ENCODE measurements around the gene RALGAPA1.
"Not testable (repeated sequence)": the region's sequence is repeated elsewhere in the genome, so short reads cannot be mapped to it uniquely, and the experiment has no call there.

The RALGAPA1 gene

GRCh38 chr14:35632271-35632670 lies 176.8 kb downstream of the RALGAPA1 start:
- no peaks in the 10 kb centered on the region for H3K36me3 ChIP-seq (ENCODE audit: control insufficient read depth, insufficient read depth, low read length)
- H3K4me1 ChIP-seq (ENCODE audit: control insufficient read depth, insufficient read depth, low read length): no peaks in the 10 kb centered on the region
- no peaks in the 10 kb centered on the region for H3K27me3 ChIP-seq (ENCODE audit: control insufficient read depth, insufficient read depth, low read length)
- no peak overlapping the region for H3K9ac ChIP-seq (ENCODE audit: low read depth, low read length)
- H3K9me3 ChIP-seq (ENCODE audit: control insufficient read depth, insufficient read depth, low read length): no peaks in the 10 kb centered on the region
- H3K4me3 ChIP-seq (ENCODE audit: low read depth, low read length): no peak overlapping the region

GRCh38 chr14:35631071-35631805 lies 177.9 kb downstream of the RALGAPA1 start:
- Histone ChIP-seq H3K36me3 (ENCODE audit: control insufficient read depth, insufficient read depth, low read length) (no peaks in the 10 kb centered on the region), H3K4me3 (ENCODE audit: low read depth, low read length) (no peak overlapping the region), H3K4me1 (ENCODE audit: control insufficient read depth, insufficient read depth, low read length) (no peaks in the 10 kb centered on the region), H3K9ac (ENCODE audit: low read depth, low read length) (no peak overlapping the region), H3K9me3 (ENCODE audit: control insufficient read depth, insufficient read depth, low read length) (no peaks in the 10 kb centered on the region), H3K27me3 (ENCODE audit: control insufficient read depth, insufficient read depth, low read length) (no peaks in the 10 kb centered on the region)

GRCh38 chr14:35628989-35629388 lies 180.1 kb downstream of the RALGAPA1 start:
- Histone ChIP-seq H3K4me3 (ENCODE audit: low read depth, low read length) (no peak overlapping the region), H3K9me3 (ENCODE audit: control insufficient read depth, insufficient read depth, low read length) (no peaks in the 10 kb centered on the region), H3K27me3 (ENCODE audit: control insufficient read depth, insufficient read depth, low read length) (no peaks in the 10 kb centered on the region), H3K4me1 (ENCODE audit: control insufficient read depth, insufficient read depth, low read length) (no peaks in the 10 kb centered on the region), H3K36me3 (ENCODE audit: control insufficient read depth, insufficient read depth, low read length) (no peaks in the 10 kb centered on the region), H3K9ac (ENCODE audit: low read depth, low read length) (no peak overlapping the region)

- H3K4me3 ChIP-seq (ENCODE audit: low read depth, low read length); H3K27me3 ChIP-seq (ENCODE audit: control insufficient read depth, insufficient read depth, low read length); H3K36me3 ChIP-seq (ENCODE audit: control insufficient read depth, insufficient read depth, low read length); H3K9ac ChIP-seq (ENCODE audit: low read depth, low read length); H3K9me3 ChIP-seq (ENCODE audit: control insufficient read depth, insufficient read depth, low read length); H3K4me1 ChIP-seq (ENCODE audit: control insufficient read depth, insufficient read depth, low read length): not testable (repeated sequence)
Measured at GRCh38 chr14:35626947-35627346, 182.1 kb downstream of the RALGAPA1 start.

GRCh38 chr14:35621996-35622395 lies 187.1 kb downstream of the RALGAPA1 start:
- H3K4me3 ChIP-seq (ENCODE audit: low read depth, low read length); H3K9me3 ChIP-seq (ENCODE audit: control insufficient read depth, insufficient read depth, low read length); H3K4me1 ChIP-seq (ENCODE audit: control insufficient read depth, insufficient read depth, low read length); H3K27me3 ChIP-seq (ENCODE audit: control insufficient read depth, insufficient read depth, low read length); H3K36me3 ChIP-seq (ENCODE audit: control insufficient read depth, insufficient read depth, low read length); H3K9ac ChIP-seq (ENCODE audit: low read depth, low read length): not testable (repeated sequence)

GRCh38 chr14:35619998-35620397 lies 189.1 kb downstream of the RALGAPA1 start:
- H3K4me3 ChIP-seq (ENCODE audit: low read depth, low read length); H3K36me3 ChIP-seq (ENCODE audit: control insufficient read depth, insufficient read depth, low read length); H3K27me3 ChIP-seq (ENCODE audit: control insufficient read depth, insufficient read depth, low read length); H3K9me3 ChIP-seq (ENCODE audit: control insufficient read depth, insufficient read depth, low read length); H3K9ac ChIP-seq (ENCODE audit: low read depth, low read length); H3K4me1 ChIP-seq (ENCODE audit: control insufficient read depth, insufficient read depth, low read length): not testable (repeated sequence)

GRCh38 chr14:35619461-35619860 lies 189.6 kb downstream of the RALGAPA1 start:
- H3K4me3 ChIP-seq (ENCODE audit: low read depth, low read length); H3K9ac ChIP-seq (ENCODE audit: low read depth, low read length); H3K9me3 ChIP-seq (ENCODE audit: control insufficient read depth, insufficient read depth, low read length); H3K36me3 ChIP-seq (ENCODE audit: control insufficient read depth, insufficient read depth, low read length); H3K4me1 ChIP-seq (ENCODE audit: control insufficient read depth, insufficient read depth, low read length); H3K27me3 ChIP-seq (ENCODE audit: control insufficient read depth, insufficient read depth, low read length): not testable (repeated sequence)

GRCh38 chr14:35617500-35617899 lies 191.6 kb downstream of the RALGAPA1 start:
- Histone ChIP-seq H3K27me3 (ENCODE audit: control insufficient read depth, insufficient read depth, low read length) (no peaks in the 10 kb centered on the region), H3K9me3 (ENCODE audit: control insufficient read depth, insufficient read depth, low read length) (no peaks in the 10 kb centered on the region), H3K4me3 (ENCODE audit: low read depth, low read length) (no peak overlapping the region), H3K36me3 (ENCODE audit: control insufficient read depth, insufficient read depth, low read length) (peaks cover 2% of the 10 kb centered on the region), H3K9ac (ENCODE audit: low read depth, low read length) (no peak overlapping the region), H3K4me1 (ENCODE audit: control insufficient read depth, insufficient read depth, low read length) (no peaks in the 10 kb centered on the region)

- Histone ChIP-seq H3K36me3 (ENCODE audit: control insufficient read depth, insufficient read depth, low read length) (no peaks in the 10 kb centered on the region), H3K4me1 (ENCODE audit: control insufficient read depth, insufficient read depth, low read length) (no peaks in the 10 kb centered on the region), H3K27me3 (ENCODE audit: control insufficient read depth, insufficient read depth, low read length) (no peaks in the 10 kb centered on the region), H3K9ac (ENCODE audit: low read depth, low read length) (no peak overlapping the region), H3K9me3 (ENCODE audit: control insufficient read depth, insufficient read depth, low read length) (no peaks in the 10 kb centered on the region), H3K4me3 (ENCODE audit: low read depth, low read length) (no peak overlapping the region)
Measured at GRCh38 chr14:35607380-35607779, 201.7 kb downstream of the RALGAPA1 start.

GRCh38 chr14:35600253-35600652 lies 208.8 kb downstream of the RALGAPA1 start:
- no peaks in the 10 kb centered on the region for H3K36me3 ChIP-seq (ENCODE audit: control insufficient read depth, insufficient read depth, low read length)
- no peak overlapping the region for H3K4me3 ChIP-seq (ENCODE audit: low read depth, low read length)
- no peak overlapping the region for H3K9ac ChIP-seq (ENCODE audit: low read depth, low read length)
- H3K27me3 ChIP-seq (ENCODE audit: control insufficient read depth, insufficient read depth, low read length): no peaks in the 10 kb centered on the region
- H3K4me1 ChIP-seq (ENCODE audit: control insufficient read depth, insufficient read depth, low read length): no peaks in the 10 kb centered on the region
- H3K9me3 ChIP-seq (ENCODE audit: control insufficient read depth, insufficient read depth, low read length): no peaks in the 10 kb centered on the region

GRCh38 chr14:35594616-35595015 lies 214.5 kb downstream of the RALGAPA1 start:
- no peaks in the 10 kb centered on the region for H3K4me1 ChIP-seq (ENCODE audit: control insufficient read depth, insufficient read depth, low read length)
- no peaks in the 10 kb centered on the region for H3K36me3 ChIP-seq (ENCODE audit: control insufficient read depth, insufficient read depth, low read length)
- no peaks in the 10 kb centered on the region for H3K27me3 ChIP-seq (ENCODE audit: control insufficient read depth, insufficient read depth, low read length)
- no peak overlapping the region for H3K4me3 ChIP-seq (ENCODE audit: low read depth, low read length)
- H3K9ac ChIP-seq (ENCODE audit: low read depth, low read length): no peak overlapping the region
- no peaks in the 10 kb centered on the region for H3K9me3 ChIP-seq (ENCODE audit: control insufficient read depth, insufficient read depth, low read length)

GRCh38 chr14:35587373-35587772 lies 221.7 kb downstream of the RALGAPA1 start:
- not testable (repeated sequence) for H3K9ac ChIP-seq (ENCODE audit: low read depth, low read length); H3K9me3 ChIP-seq (ENCODE audit: control insufficient read depth, insufficient read depth, low read length); H3K4me3 ChIP-seq (ENCODE audit: low read depth, low read length)

More at GRCh38 chr14:35587373-35587772, 221.7 kb downstream of the RALGAPA1 start:
- H3K4me1 ChIP-seq (ENCODE audit: control insufficient read depth, insufficient read depth, low read length); H3K36me3 ChIP-seq (ENCODE audit: control insufficient read depth, insufficient read depth, low read length); H3K27me3 ChIP-seq (ENCODE audit: control insufficient read depth, insufficient read depth, low read length): not testable (repeated sequence)

All from iPS-15b (cell line).